ACC112 (cell line): ENCODE data around the gene TCF15.

ENCODE experiments used
- H2AFZ ChIP-seq: fragments of 200-600 bp; sonication (generic); one replicate; pipeline ENCODE4 v1.6.0; 2017; ENCODE audit warnings: antibody characterized with exemption, low read length; ENCODE audit not compliant: unreplicated experiment
- H3K27ac ChIP-seq: fragments of 200-600 bp; sonication (generic); 2 replicates; pipeline ENCODE4 v1.5.1; 2014; ENCODE audit warnings: low read depth, mild to moderate bottlenecking, antibody characterized with exemption, low read length, moderate library complexity
- H3K27me3 ChIP-seq: fragments of 200-600 bp; sonication (generic); 2 replicates; pipeline ENCODE4 v1.6.1; 2014; ENCODE audit warnings: mild to moderate bottlenecking, antibody characterized with exemption, low read length, moderate library complexity, mixed read lengths; ENCODE audit not compliant: insufficient read depth
- H3K36me3 ChIP-seq: fragments of 200-600 bp; sonication (generic); 2 replicates; pipeline ENCODE4 v1.6.1; 2016; ENCODE audit warnings: mild to moderate bottlenecking, antibody characterized with exemption, low read length, moderate library complexity, mixed read lengths; ENCODE audit not compliant: insufficient read depth
- H3K4me1 ChIP-seq: fragments of 200-600 bp; sonication (generic); one replicate; pipeline ENCODE4 v1.6.1; 2016; ENCODE audit warnings: low read length, mixed read lengths; ENCODE audit not compliant: insufficient read depth, unreplicated experiment, control insufficient read depth
- H3K4me3 ChIP-seq: fragments of 200-600 bp; sonication (generic); 2 replicates; pipeline ENCODE4 v1.5.1; 2014; ENCODE audit warnings: mild to moderate bottlenecking, low read depth, low read length
- H3K79me2 ChIP-seq: fragments of 200-600 bp; sonication (generic); one replicate; pipeline ENCODE4 v1.6.0; 2016; ENCODE audit warnings: low read length; ENCODE audit not compliant: control insufficient read depth, unreplicated experiment, insufficient read depth

The TCF15 gene

DNA sequence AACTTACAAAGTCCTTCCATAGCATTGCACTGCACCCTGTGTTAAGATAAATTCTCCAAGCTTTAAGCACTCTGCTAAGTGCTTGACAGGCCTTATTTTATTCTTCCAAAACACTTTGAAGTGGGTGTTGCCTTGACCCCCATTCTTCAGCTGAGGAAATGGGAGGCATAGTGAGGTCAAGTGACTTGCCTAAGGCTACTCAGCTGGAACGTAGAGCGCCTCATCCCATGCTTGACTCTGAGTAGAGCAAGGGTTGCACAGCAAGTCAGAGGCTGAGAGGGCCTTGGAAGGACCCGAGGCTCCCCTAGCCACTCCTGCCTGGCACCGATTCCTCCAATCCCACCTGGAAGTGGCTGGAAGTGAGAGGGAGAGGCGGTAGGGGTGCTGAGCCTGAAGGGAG is 46.9 kb downstream of the TCF15 start:
- Histone ChIP-seq H3K27me3 (peaks cover 15% of the 10 kb centered on the region), H3K27ac (no peak overlapping the region), H3K36me3 (no peaks in the 10 kb centered on the region), H3K79me2 (no peaks in the 10 kb centered on the region), H3K4me3 (no peak overlapping the region), H3K4me1 (no peaks in the 10 kb centered on the region), H2AFZ (no peak overlapping the region)

DNA sequence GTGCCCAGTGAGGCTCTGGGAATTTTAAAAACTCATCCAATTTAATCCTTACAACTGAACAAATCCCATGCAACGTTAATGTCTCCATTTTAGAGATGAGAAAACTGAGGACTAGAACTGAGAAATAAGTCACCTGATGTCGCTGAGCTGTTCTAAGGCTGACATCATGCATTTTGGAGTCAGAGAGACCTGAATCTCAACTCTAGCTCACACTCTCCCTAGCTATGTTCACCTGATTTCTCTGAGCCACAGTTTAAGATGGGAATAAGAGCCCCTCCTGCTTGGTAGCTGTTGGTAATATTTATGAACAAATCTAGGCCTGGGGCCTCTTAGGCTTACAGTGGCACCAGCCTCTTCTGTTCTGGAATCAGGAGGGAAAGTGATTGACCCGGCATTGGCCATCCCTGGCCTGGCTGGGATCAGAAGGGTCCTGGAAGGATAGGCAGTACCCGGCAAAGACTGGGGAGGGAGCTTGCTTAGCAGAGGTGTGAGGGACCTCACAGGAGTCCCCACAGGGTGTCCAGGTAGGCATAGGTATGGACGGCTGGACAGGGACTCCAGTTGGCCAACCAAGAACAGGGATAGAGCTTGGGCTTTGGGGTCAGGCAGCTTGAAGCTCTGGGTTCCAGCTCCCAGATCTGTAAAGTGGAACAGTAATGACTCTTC is 47.7 kb downstream of the TCF15 start:
- Histone ChIP-seq H3K27ac (no peak overlapping the region), H2AFZ (no peak overlapping the region), H3K79me2 (no peaks in the 10 kb centered on the region), H3K4me1 (no peaks in the 10 kb centered on the region), H3K36me3 (no peaks in the 10 kb centered on the region), H3K27me3 (peaks cover 6% of the 10 kb centered on the region), H3K4me3 (no peak overlapping the region)

DNA sequence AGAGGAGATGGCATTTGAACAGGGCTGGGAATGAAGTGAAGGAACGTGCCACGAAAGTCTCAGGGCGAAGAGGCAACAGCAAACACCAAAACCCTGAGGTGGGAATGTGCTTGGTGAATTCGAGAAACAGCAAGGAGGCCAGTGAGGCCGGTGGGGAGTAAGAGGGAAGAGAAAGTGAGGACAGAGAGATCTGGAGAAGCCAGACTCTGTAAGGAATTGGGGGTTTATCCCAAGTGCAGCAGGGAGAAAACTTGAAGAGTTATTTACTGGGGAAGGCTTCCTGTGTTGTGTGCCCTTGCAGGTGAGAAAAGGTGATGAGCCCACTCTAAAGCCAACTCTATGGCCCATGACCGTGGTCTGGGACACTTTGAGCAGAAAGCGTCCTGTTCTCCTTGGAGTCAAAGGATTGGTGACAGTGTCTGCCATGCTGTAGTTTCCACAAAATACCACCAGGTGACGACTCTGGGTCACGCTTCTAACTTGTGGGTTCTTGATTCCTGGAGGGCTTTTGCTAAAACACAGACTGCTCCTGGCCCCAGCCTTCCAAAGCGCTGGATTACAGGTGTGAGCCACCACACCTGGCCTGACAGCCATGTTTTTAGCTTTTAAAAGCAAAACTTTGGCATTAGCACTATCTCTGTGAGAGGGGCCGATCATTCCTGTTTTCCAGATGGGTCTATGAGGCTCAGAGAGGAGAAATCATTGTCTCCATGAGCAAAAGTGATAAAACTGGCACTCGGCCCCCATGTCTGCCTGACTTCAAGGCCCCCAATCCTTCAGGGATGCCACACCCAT is 48.5 kb downstream of the TCF15 start:
- no peaks in the 10 kb centered on the region for H3K36me3 ChIP-seq
- no peak overlapping the region for H3K4me3 ChIP-seq
- no peak overlapping the region for H2AFZ ChIP-seq
- H3K4me1 ChIP-seq, result no peaks in the 10 kb centered on the region
- H3K27me3 ChIP-seq, result no peaks in the 10 kb centered on the region; the same call in 1 of the 2 replicates
- H3K27ac ChIP-seq, result no peak overlapping the region
- H3K79me2 ChIP-seq, result no peaks in the 10 kb centered on the region

DNA sequence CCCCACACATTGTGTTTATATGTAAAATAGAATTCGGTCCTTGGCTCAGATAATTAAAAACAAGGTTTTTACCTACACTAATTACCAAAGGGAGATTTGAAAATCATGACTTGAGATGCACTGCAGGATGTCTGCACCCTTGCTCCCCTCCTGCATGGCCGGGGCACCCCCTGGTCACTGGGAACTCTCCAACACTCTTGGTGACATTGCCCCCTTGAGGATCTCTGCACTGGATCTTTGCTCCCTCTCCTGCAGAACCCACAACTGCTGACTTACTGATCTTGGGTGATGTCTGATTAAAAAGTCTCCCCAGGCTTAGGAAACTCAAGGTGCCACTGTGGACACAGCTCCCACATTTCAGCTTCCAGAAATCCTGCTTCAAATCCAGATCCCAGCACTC is 49.4 kb downstream of the TCF15 start:
- Histone ChIP-seq H3K27me3 (no peaks in the 10 kb centered on the region; the same call in 1 of the 2 replicates), H3K79me2 (no peaks in the 10 kb centered on the region), H3K36me3 (no peaks in the 10 kb centered on the region), H3K27ac (no peak overlapping the region), H2AFZ (no peak overlapping the region), H3K4me1 (no peaks in the 10 kb centered on the region), H3K4me3 (no peak overlapping the region)

DNA sequence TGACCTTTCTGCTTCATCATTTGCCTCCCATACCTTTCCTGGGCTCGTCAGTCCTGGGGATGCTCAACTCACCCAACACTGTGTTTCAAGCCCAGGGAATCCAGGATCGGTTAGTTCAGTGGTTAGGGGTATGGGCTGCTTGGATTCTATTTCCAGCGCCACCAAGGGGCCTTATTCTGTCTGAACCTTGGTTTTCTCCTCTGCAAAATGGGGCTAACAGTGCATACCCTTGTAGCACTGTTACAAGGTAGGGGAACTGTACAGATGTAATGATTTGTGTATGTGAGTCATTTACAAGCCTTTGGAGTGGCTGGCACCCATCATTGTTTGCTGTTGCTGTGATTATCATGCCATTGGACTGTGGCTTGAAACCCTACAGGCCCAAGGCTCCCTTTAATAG is 52.0 kb downstream of the TCF15 start:
- Histone ChIP-seq H3K27ac (no peak overlapping the region), H3K79me2 (no peaks in the 10 kb centered on the region), H3K36me3 (no peaks in the 10 kb centered on the region), H2AFZ (no peak overlapping the region), H3K4me3 (no peak overlapping the region), H3K27me3 (peaks cover 7% of the 10 kb centered on the region), H3K4me1 (no peaks in the 10 kb centered on the region)

DNA sequence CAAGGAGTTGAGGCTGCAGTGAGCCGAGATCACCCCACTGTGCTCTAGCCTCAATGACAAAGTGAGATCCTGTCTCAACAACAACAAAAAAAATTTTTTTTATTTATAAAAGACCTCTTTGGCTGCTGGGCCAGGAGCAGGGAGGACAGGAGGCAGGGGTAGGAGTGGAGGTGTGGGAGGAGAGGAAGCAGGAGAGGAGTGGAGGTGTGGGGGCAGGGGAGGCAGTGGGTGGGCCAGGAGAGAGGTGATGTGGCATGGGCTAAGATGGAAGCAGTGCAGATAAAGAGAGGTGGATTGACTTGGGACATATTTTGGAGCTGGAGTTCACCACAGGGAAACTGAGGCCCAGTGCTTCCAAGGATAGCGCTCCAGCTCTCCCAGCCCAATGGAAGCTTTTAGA is 53.1 kb downstream of the TCF15 start:
- Histone ChIP-seq H3K27me3 (peaks cover 7% of the 10 kb centered on the region), H3K27ac (no peak overlapping the region), H3K4me1 (no peaks in the 10 kb centered on the region), H3K4me3 (no peak overlapping the region), H2AFZ (no peak overlapping the region), H3K36me3 (no peaks in the 10 kb centered on the region), H3K79me2 (no peaks in the 10 kb centered on the region)

DNA sequence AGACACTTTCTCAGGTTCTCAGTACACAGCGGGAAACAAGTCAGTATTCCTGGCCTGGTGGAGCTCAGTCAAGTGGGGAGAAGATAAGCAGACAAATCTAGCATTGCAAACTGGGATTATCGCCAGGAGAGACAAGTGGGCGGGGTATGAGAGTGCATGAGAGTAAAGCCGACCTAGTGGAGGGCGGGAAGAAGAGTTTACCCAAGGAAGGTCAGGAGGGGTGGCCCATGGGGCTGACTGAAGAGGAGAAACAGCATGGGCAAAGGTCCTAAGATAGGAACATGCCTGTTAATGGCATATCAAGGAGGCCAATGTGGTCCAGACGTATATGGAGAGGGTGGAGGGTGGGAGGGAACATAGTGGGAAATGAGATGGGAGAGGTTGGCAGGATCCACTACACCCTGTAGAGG is 54.1 kb downstream of the TCF15 start:
- Histone ChIP-seq H3K4me1 (no peaks in the 10 kb centered on the region), H2AFZ (no peak overlapping the region), H3K27ac (no peak overlapping the region)

More for the DNA sequence above, 54.1 kb downstream of the TCF15 start:
- H3K36me3 ChIP-seq, result no peaks in the 10 kb centered on the region
- H3K27me3 ChIP-seq, result peaks cover 15% of the 10 kb centered on the region
- H3K79me2 ChIP-seq, result no peaks in the 10 kb centered on the region
- H3K4me3 ChIP-seq, result no peak overlapping the region
